ENCODE data around the gene MARK4.

MARK4 gene

GRCh38 chr19:45321848-45322247 is 70.8 kb downstream of the MARK4 start:
- Histone ChIP-seq H3F3A (ENCODE audit: insufficient read depth) (no peaks in the 10 kb centered on the region), H3K27me3 (ENCODE audit: low read length) (no peaks in the 10 kb centered on the region), H3K27ac (ENCODE audit: low read depth, low read length) (no peak overlapping the region), H2AFZ (ENCODE audit: low read depth, low read length, severe bottlenecking) (no peak overlapping the region), H3K4me3 (ENCODE audit: insufficient read depth, low read length, poor library complexity, severe bottlenecking) (no peak overlapping the region), H3K9me3 (ENCODE audit: insufficient read depth, low read length) (no peaks in the 10 kb centered on the region), H3K9ac (ENCODE audit: low read length) (no peak overlapping the region), H3K9me2 (replicated peaks; ENCODE audit: insufficient read depth, low read length) (no peaks in the 10 kb centered on the region), H3K36me3 (ENCODE audit: low read length) (no peaks in the 10 kb centered on the region), H3K4me2 (ENCODE audit: low read depth, low read length, poor library complexity, severe bottlenecking) (no peak overlapping the region), H3K79me2 (ENCODE audit: insufficient read depth, low read length) (no peaks in the 10 kb centered on the region), H4K20me1 (ENCODE audit: low read depth, low read length) (no peaks in the 10 kb centered on the region)
- TF ChIP-seq CTCF (IDR thresholded peaks at IDR 0.05; ENCODE audit: insufficient read depth, low read length, poor library complexity, severe bottlenecking) (no peak), EZH2phosphoT487 (conservative IDR thresholded peaks at IDR 0.05; ENCODE audit: low read length) (no peak)

DNA sequence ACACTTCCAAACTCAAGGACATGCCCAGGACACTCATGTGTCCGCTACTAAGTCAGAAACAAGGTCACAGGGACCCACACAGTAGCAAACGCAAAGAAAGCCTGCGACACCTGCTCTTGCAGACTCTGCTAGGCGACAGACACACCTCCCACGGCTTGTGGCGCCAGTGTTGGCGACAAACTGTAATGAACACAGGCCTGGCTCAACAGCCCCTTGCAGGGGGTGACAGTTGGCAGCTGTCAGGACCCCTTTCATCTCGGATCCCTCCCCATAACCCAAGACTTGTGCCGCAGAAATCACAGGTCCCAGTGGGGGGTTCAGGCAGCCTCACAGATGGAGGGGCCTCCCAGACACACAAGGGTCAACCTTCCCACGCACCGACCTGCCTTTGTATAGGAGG is 71.2 kb downstream of the MARK4 start:
- Histone ChIP-seq H3K27me3 (ENCODE audit: low read length) (no peaks in the 10 kb centered on the region), H3F3A (ENCODE audit: insufficient read depth) (no peaks in the 10 kb centered on the region), H3K9me2 (replicated peaks; ENCODE audit: insufficient read depth, low read length) (no peaks in the 10 kb centered on the region), H3K4me2 (ENCODE audit: low read depth, low read length, poor library complexity, severe bottlenecking) (no peak overlapping the region), H2AFZ (ENCODE audit: low read depth, low read length, severe bottlenecking) (no peak overlapping the region), H3K4me3 (ENCODE audit: insufficient read depth, low read length, poor library complexity, severe bottlenecking) (no peak overlapping the region), H3K79me2 (ENCODE audit: insufficient read depth, low read length) (no peaks in the 10 kb centered on the region), H3K9me3 (ENCODE audit: insufficient read depth, low read length) (no peaks in the 10 kb centered on the region), H3K27ac (ENCODE audit: low read depth, low read length) (no peak overlapping the region), H3K36me3 (ENCODE audit: low read length) (no peaks in the 10 kb centered on the region), H4K20me1 (ENCODE audit: low read depth, low read length) (no peaks in the 10 kb centered on the region), H3K9ac (ENCODE audit: low read length) (no peak overlapping the region)
- TF ChIP-seq CTCF (IDR thresholded peaks at IDR 0.05; ENCODE audit: insufficient read depth, low read length, poor library complexity, severe bottlenecking) (no peak), EZH2phosphoT487 (conservative IDR thresholded peaks at IDR 0.05; ENCODE audit: low read length) (no peak)

DNA sequence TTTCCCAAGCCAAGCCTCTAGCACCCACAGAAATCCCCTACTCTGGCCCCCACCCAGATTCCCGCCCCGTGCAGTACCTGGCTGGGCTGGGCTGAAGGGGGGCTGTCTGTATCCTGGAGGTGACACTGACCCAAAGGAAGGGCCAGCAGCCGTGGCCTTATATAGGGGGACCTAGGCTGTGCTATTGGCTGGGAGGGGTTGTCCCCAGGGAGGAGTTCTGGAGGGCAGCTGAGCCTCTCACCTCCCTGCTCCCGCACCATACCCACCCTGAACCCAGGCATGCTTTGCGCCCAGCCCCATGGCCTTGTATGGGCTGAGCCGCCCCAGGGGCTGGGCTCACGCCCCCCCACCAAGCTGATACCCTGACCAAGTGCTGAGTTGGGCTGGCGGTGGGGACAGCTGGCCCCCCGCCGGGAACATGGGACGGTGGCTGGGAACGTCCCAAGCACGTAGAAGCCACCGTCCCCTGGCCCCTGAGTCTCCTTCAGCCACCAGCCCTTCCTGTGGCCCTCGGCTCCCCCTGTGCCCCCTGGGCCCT is 71.7 kb downstream of the MARK4 start, which contains the start of gene CKM:
CKM (minus strand) TSS at position 132 of the 538 bp plus-strand sequence. CDS start 3,162 bp downstream, outside the sequence.
- no peaks in the 10 kb centered on the region for H3K9me2 ChIP-seq (replicated peaks; ENCODE audit: insufficient read depth, low read length)
- H3K27ac ChIP-seq (ENCODE audit: low read depth, low read length): no peak within 1 kb of the TSS
- no peak for TF ChIP-seq EZH2phosphoT487 (conservative IDR thresholded peaks at IDR 0.05; ENCODE audit: low read length)
- no peak for TF ChIP-seq CTCF (IDR thresholded peaks at IDR 0.05; ENCODE audit: insufficient read depth, low read length, poor library complexity, severe bottlenecking)
- no peak within 1 kb of the TSS for H3K4me2 ChIP-seq (ENCODE audit: low read depth, low read length, poor library complexity, severe bottlenecking)
- no peaks in the 10 kb centered on the region for H3K9me3 ChIP-seq (ENCODE audit: insufficient read depth, low read length)
- H3K36me3 ChIP-seq (ENCODE audit: low read length): no peaks in the 10 kb centered on the region
- no peaks in the 10 kb centered on the region for H3K79me2 ChIP-seq (ENCODE audit: insufficient read depth, low read length)
- H3K9ac ChIP-seq (ENCODE audit: low read length): no peak within 1 kb of the TSS
- H3F3A ChIP-seq (ENCODE audit: insufficient read depth): no peaks in the 10 kb centered on the region
- no peak within 1 kb of the TSS for H2AFZ ChIP-seq (ENCODE audit: low read depth, low read length, severe bottlenecking)
- H3K4me3 ChIP-seq (ENCODE audit: insufficient read depth, low read length, poor library complexity, severe bottlenecking): no peak within 1 kb of the TSS
- no peaks in the 10 kb centered on the region for H4K20me1 ChIP-seq (ENCODE audit: low read depth, low read length)
- no peaks in the 10 kb centered on the region for H3K27me3 ChIP-seq (ENCODE audit: low read length)

Data from SU-DHL-6 (cell line).